Measurements from ENCODE around the gene P4HB.

DNA sequence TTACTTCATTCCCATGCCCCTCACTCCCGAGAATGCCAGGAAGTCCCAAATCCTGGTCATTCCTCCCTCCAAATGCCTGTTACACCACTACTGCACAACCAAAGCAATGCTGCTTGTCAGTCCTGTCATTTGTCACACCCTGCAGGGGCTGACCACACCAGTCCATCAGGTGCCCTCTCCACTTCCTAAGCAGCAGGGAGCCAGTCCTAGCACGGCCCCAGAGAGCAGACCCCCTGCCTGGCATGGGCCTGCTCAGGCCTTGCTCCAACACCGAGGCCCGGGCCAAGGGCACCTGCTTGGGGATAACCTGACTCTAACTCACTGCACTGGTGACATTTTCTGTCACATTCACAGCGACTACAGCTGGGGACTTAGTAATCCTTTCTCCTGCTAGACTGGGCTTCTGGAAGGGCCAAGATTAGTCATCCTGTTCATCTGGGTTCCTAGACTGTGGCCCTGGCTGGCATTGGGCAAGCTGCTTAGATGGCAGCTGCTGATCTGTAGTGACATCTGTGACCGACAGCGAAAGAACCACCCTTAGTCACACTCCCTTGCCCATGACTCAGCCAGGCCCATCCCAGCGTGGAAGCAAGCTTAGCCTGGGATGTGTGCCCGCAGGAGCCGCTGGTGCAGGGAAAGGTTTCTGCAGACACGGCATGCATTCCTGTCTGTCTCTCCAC lies 25.7 kb upstream of the P4HB start:
- TF ChIP-seq POLR2A (IDR thresholded peaks at IDR 0.05; ENCODE audit: low read length), result peak; percentile 24
- TF ChIP-seq GATA1 (IDR thresholded peaks at IDR 0.05; ENCODE audit: low read depth, low read length), result no peak
